Adrenal gland (tissue), 5 donors: ENCODE results near the gene DLG2.

Source experiments
- POLR2A ChIP-seq, 2 donors: fragments of 450-650 bp; IDR thresholded peaks; one replicate each; pipeline ENCODE4 v1.6.1; 2017; ENCODE audit warnings: antibody characterized with exemption in 2 of 2, mild to moderate bottlenecking in 2 of 2, moderate library complexity in 1 of 2
- TF ChIP-seq, protein P1 (sequence below), 6 experiments: fragments of 450-650 bp in 4 of 6; fragments of 200-600 bp in 2 of 6; sonication (generic) in 1 of 6; IDR thresholded peaks; 1 replicate in 5 of 6; 2 replicates in 1 of 6; pipeline versions ENCODE4 v1.5.1 to v1.8.0; 2016 to 2021; ENCODE audit warnings: antibody characterized with exemption in 6 of 6, mild to moderate bottlenecking in 2 of 6, moderate library complexity in 1 of 6
- donor health status: DM: no; HTN: no; CAD: no.

DNA sequence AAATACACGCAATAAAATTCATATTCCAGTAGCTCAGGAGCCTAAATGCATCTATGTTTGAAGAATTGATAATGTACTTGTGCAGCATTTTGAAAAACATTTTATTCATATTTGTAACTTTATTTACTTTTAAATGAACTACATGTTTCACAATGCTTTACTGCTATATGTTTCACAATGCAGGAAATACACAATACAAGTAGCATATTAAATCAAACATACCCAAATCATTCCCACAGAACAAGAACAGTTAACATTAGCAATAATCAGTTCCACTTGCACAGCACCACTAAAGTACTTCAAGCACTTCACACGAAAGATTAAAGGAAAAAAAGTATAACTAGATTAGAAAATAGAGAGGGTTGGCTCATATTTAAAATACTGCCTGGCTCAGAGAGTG lies 1997.4 kb downstream of the DLG2 start:
- TF ChIP-seq, protein P1, sequence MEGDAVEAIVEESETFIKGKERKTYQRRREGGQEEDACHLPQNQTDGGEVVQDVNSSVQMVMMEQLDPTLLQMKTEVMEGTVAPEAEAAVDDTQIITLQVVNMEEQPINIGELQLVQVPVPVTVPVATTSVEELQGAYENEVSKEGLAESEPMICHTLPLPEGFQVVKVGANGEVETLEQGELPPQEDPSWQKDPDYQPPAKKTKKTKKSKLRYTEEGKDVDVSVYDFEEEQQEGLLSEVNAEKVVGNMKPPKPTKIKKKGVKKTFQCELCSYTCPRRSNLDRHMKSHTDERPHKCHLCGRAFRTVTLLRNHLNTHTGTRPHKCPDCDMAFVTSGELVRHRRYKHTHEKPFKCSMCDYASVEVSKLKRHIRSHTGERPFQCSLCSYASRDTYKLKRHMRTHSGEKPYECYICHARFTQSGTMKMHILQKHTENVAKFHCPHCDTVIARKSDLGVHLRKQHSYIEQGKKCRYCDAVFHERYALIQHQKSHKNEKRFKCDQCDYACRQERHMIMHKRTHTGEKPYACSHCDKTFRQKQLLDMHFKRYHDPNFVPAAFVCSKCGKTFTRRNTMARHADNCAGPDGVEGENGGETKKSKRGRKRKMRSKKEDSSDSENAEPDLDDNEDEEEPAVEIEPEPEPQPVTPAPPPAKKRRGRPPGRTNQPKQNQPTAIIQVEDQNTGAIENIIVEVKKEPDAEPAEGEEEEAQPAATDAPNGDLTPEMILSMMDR (IDR thresholded peaks at IDR 0.05), result no peak
- no peak for TF ChIP-seq POLR2A (IDR thresholded peaks at IDR 0.05)
